Sigmoid colon (tissue), 4 donors: ENCODE measurements around the gene CPLX1.

Experiments used
- POLR2A ChIP-seq, 2 donors: fragments of 450-650 bp; IDR thresholded peaks; one replicate each; pipeline ENCODE4 v1.6.1; 2016; ENCODE audit warnings: antibody characterized with exemption in 2 of 2, mild to moderate bottlenecking in 2 of 2, moderate library complexity in 2 of 2
- POLR2AphosphoS5 ChIP-seq, 4 donors: sonication (generic); formaldehyde crosslinking; IDR thresholded peaks; one replicate each; pipeline ENCODE4 v1.6.1; 2017; ENCODE audit warnings: antibody characterized with exemption in 4 of 4
- TF ChIP-seq, protein P1 (sequence below), 4 experiments: fragments of 450-650 bp in 3 of 4; fragments of 200-600 bp in 1 of 4; IDR thresholded peaks; one replicate each; pipeline ENCODE4 v1.5.1; 2016 to 2019; ENCODE audit warnings: antibody characterized with exemption in 4 of 4, mild to moderate bottlenecking in 3 of 4, moderate library complexity in 2 of 4

DNA sequence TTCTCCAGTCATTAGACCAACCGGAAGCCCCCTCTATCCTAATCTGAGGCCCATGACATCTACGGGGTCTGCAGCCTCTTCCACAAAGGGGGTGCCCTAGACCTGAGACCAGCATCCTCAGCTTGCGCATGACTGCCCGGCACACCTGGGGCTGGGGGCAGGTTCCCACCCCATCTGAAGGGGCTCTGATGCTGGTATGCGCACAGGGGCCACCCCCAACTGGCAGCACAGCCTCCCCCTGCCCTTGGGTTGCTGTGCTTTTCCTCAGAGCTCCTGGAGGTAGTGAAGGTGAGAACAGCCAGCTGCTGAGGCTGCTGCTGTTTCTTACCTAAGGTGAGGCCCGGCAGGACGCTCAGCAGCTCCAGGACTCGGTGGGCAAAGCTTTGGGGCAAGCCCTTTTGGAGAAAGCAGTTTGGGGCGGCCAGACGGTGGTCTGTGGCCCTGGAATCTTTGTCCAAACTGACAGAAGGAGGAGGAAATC lies 18.9 kb upstream of the CPLX1 start:
- TF ChIP-seq, protein P1, sequence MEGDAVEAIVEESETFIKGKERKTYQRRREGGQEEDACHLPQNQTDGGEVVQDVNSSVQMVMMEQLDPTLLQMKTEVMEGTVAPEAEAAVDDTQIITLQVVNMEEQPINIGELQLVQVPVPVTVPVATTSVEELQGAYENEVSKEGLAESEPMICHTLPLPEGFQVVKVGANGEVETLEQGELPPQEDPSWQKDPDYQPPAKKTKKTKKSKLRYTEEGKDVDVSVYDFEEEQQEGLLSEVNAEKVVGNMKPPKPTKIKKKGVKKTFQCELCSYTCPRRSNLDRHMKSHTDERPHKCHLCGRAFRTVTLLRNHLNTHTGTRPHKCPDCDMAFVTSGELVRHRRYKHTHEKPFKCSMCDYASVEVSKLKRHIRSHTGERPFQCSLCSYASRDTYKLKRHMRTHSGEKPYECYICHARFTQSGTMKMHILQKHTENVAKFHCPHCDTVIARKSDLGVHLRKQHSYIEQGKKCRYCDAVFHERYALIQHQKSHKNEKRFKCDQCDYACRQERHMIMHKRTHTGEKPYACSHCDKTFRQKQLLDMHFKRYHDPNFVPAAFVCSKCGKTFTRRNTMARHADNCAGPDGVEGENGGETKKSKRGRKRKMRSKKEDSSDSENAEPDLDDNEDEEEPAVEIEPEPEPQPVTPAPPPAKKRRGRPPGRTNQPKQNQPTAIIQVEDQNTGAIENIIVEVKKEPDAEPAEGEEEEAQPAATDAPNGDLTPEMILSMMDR (IDR thresholded peaks at IDR 0.05), result no peak
- TF ChIP-seq POLR2A (IDR thresholded peaks at IDR 0.05) (no peak), POLR2AphosphoS5 (IDR thresholded peaks at IDR 0.05) (no peak)
